Lower leg skin (tissue), 3 donors: ENCODE results near the gene PRRG2.

Source experiments
- CTCF ChIP-seq, 3 donors: fragments of 450-650 bp; IDR thresholded peaks; one replicate each; pipeline ENCODE4 v1.5.1; 2016; ENCODE audit warnings: antibody characterized with exemption in 3 of 3, mild to moderate bottlenecking in 3 of 3, moderate library complexity in 2 of 3
- POLR2A ChIP-seq, 2 donors: fragments of 450-650 bp; IDR thresholded peaks; one replicate each; pipeline ENCODE4 v1.6.1; 2016 to 2017; ENCODE audit warnings: antibody characterized with exemption in 2 of 2, mild to moderate bottlenecking in 1 of 2, moderate library complexity in 1 of 2

DNA sequence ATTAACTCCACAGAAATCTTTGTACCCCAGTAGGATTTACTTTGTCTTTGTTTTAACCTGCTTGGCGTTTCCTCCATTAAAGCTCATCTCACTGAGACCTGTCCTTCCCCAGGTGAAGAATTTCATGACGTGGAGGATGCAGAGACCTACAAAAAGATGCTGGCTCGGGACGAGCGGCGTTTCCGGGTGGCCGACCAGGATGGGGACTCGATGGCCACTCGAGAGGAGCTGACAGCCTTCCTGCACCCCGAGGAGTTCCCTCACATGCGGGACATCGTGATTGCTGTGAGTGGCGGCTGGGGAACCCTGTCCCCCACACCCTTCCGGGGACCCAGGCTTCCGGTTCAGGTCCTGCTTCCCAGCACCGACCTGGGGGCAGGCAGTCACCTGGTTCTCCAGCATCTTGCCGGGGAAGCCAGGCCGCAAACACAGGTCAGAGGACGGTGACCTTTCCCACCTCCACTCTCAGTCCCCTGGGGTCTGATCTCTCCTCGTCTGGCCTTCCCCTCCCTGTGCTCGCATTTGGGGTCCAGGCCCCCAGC is 44.1 kb upstream of the PRRG2 start:
- TF ChIP-seq CTCF (IDR thresholded peaks at IDR 0.05) (no peak), POLR2A (IDR thresholded peaks at IDR 0.05) (no peak)
